GM04504 (cell line): Measurements from ENCODE around the gene CRLF1.

ENCODE experiments used
- DNase-seq: peaks from one replicate; pipeline ENCODE4 v3.0.0-alpha.2; 2012; ENCODE audit warnings: low read depth

CRLF1 gene

DNA sequence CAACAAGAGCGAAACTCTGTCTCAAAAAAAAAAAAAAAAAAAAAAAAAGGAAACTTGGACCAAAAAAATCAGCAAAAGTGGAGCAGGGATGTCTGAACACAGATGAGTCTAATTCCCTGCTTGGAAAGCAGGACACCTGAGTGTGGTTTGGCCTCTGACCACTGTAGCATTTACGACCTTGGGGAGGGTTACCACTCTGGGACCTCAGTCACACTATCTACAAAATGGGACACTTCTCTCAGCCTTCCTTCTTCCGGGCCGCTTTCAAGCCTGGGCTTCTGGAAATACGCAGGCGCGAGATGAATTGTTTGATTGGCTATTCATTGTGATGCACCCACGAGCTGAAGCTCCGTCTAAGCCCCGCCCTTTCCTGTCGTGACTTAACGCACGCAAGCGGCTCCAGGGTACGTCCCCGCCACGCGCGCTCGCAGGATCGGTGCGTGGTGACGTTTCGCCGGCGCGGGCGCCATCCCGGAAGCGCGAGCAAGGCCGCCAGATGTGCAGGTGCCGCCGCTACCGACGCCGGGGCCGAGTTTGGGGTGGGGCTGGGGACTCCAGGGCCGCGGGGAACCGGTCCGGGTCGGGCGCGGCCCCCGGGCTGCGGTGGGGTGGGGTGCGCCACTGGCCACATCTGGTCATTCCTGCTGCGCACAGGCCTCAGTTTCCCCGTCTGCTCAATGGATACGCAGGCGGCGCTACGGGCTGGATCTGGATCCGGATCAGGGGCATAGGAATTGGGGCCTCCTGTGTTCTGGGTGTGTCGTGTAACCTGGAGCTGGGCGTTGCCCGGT is 49.0 kb downstream of the CRLF1 start, which contains the start of gene KXD1:
TSS of gene KXD1 (plus strand) at position 460 of the 791 bp plus-strand sequence. CDS start 4,187 bp downstream, outside the sequence.
- DNase-seq: peak; percentile 98

DNA sequence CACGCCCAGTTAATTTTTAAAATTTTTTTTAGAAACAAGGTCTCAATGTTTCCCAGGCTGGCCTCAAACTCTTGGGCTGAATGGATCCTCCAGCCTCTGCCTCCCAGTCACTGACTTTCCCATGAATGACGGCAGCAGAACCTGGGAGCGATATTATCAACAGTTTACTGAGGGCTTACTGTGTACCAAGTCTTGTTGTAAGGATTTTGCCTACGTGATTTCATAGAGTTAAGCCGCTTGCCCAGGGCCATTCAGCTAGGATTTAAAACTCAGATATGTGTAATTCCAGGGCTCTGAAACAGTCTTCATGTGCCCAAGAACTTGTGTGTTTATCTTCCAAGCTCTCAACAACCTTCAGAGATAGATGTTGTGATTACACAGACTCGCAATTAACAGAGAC is 55.0 kb downstream of the CRLF1 start:
- DNase-seq: no peak

DNA sequence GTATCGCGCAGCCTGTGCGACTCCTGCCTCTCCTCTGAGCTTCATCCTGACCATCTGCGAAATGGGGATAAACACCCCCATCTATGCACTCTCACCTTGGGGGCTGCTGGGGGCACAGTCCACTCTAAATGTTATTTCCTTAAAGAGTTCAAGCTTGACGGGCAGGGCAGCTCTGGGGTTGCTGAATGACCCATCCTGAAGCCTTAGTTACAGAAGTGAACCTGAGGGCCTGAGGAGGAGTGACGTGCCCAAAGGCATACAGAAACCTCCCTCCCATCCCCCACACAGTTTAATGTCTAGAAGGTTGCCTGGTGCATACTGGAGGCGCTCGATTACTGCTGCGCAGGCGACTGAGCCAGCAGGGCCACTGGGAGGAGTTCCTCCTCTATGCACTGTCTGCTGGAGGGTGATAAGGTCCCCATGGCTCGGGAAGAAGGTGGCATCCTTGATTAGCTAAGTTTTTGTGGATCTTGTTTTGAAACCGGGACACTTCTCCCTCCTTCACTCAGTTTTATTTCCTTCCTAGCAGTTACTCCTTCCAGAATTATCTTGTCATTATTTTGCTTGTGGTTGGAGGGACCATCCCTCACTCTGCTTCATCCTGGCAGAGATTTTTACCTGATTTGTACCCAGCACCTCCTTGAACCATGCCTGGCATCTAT is 62.7 kb downstream of the CRLF1 start:
- DNase-seq: peak; percentile 48
